ENCODE results near the gene TAF11L11.
"Not testable (repeated sequence)": the region's sequence is repeated elsewhere in the genome, so short reads cannot be mapped to it uniquely, and the experiment has no call there.

The TAF11L11 gene

GRCh38 chr5:17631788-17632187 is 27.8 kb downstream of the TAF11L11 start, which contains the start of gene TAF11L13:
Gene TAF11L13 (plus strand): TSS chr5:17632088.
- not testable (repeated sequence) for H3K9ac ChIP-seq (ENCODE audit: low read length); H3K27ac ChIP-seq (ENCODE audit: low read depth, low read length); H3K4me3 ChIP-seq (ENCODE audit: low read depth in 1 of 2, low read length in 2 of 2); H3K4me1 ChIP-seq (ENCODE audit: insufficient read depth, low read length); H3K36me3 ChIP-seq (ENCODE audit: insufficient read depth, low read length); H3K9me3 ChIP-seq (ENCODE audit: low read length); H3K27me3 ChIP-seq (ENCODE audit: control insufficient read depth in 1 of 2, insufficient read depth in 2 of 2, low read length in 2 of 2)

GRCh38 chr5:17634160-17634559 is 30.2 kb downstream of the TAF11L11 start, which contains the start of gene TAF11L14:
Gene TAF11L14 (plus strand): TSS chr5:17634460.
- Histone ChIP-seq H3K4me1 (ENCODE audit: insufficient read depth, low read length) (no peaks in the 10 kb centered on the region), H3K27ac (ENCODE audit: low read depth, low read length) (no peak within 1 kb of the TSS), H3K9me3 (ENCODE audit: low read length) (no peaks in the 10 kb centered on the region), H3K4me3 (ENCODE audit: low read depth in 1 of 2, low read length in 2 of 2) (no peak within 1 kb of the TSS), H3K27me3 (ENCODE audit: control insufficient read depth in 1 of 2, insufficient read depth in 2 of 2, low read length in 2 of 2) (no peaks in the 10 kb centered on the region), H3K36me3 (ENCODE audit: insufficient read depth, low read length) (no peaks in the 10 kb centered on the region), H3K9ac (ENCODE audit: low read length) (no peak within 1 kb of the TSS)

GRCh38 chr5:17649232-17649631 is 45.2 kb downstream of the TAF11L11 start:
- H3K27ac ChIP-seq (ENCODE audit: low read depth, low read length), result not testable (repeated sequence)

GRCh38 chr5:17655201-17655759 is 51.3 kb downstream of the TAF11L11 start:
- H3K9ac ChIP-seq (ENCODE audit: low read length); H3K4me3 ChIP-seq (ENCODE audit: low read depth in 1 of 2, low read length in 2 of 2); H3K36me3 ChIP-seq (ENCODE audit: insufficient read depth, low read length); H3K27me3 ChIP-seq (ENCODE audit: control insufficient read depth in 1 of 2, insufficient read depth in 2 of 2, low read length in 2 of 2); H3K4me1 ChIP-seq (ENCODE audit: insufficient read depth, low read length); H3K9me3 ChIP-seq (ENCODE audit: low read length); H3K27ac ChIP-seq (ENCODE audit: low read depth, low read length): not testable (repeated sequence)

More at GRCh38 chr5:17649232-17649631, 45.2 kb downstream of the TAF11L11 start:
- not testable (repeated sequence) for H3K9ac ChIP-seq (ENCODE audit: low read length); H3K9me3 ChIP-seq (ENCODE audit: low read length); H3K27me3 ChIP-seq (ENCODE audit: control insufficient read depth in 1 of 2, insufficient read depth in 2 of 2, low read length in 2 of 2); H3K4me1 ChIP-seq (ENCODE audit: insufficient read depth, low read length); H3K36me3 ChIP-seq (ENCODE audit: insufficient read depth, low read length); H3K4me3 ChIP-seq (ENCODE audit: low read depth in 1 of 2, low read length in 2 of 2)

All from muscle layer of colon (tissue), 2 donors.